Right lobe of liver (tissue), 6 donors: Measurements from ENCODE around the gene INPP4B. TPM values are rescaled to one million over a fixed set of nuclear protein-coding genes. Genes with fewer than 3 reads are reported as not detected.

Source experiments
- ATAC-seq, 4 donors: fragments of 200-7000 bp; cut with Tn5 transposase; one replicate each; pipeline ENCODE4 v1.9.1; 2020; ENCODE audit warnings: mild to moderate bottlenecking in 4 of 4, moderate library complexity in 4 of 4
- DNase-seq, 3 donors: peaks; one replicate each; pipeline ENCODE4 v3.0.0-alpha.2; 2020
- H3K27ac ChIP-seq, 3 donors: fragments of 200-600 bp; one replicate each; pipeline ENCODE4 v1.8.0; 2022
- H3K27me3 ChIP-seq, 2 donors: fragments of 200-600 bp; one replicate each; pipeline ENCODE4 v1.8.0; 2022
- H3K36me3 ChIP-seq, 4 donors: fragments of 200-600 bp; sonication (generic) in 1 of 4; one replicate each; pipeline versions ENCODE4 v1.5.1 to v1.8.0; 2017 to 2022; ENCODE audit warnings: control low read depth in 1 of 4
- H3K4me1 ChIP-seq, 4 donors: fragments of 200-600 bp; sonication (generic) in 1 of 4; one replicate each; pipeline versions ENCODE4 v1.5.1 to v1.8.0; 2017 to 2022; ENCODE audit warnings: control low read depth in 1 of 4
- H3K4me3 ChIP-seq, 3 donors: fragments of 200-600 bp; one replicate each; pipeline ENCODE4 v1.8.0; 2022
- H3K9me3 ChIP-seq, 4 donors: fragments of 200-600 bp; sonication (generic) in 1 of 4; one replicate each; pipeline versions ENCODE4 v1.5.1 to v1.8.0; 2017 to 2022; ENCODE audit warnings: control low read depth in 1 of 4
- CTCF ChIP-seq, 4 donors: fragments of 200-600 bp in 3 of 4; fragments of 450-650 bp in 1 of 4; IDR thresholded peaks; one replicate each; pipeline versions ENCODE4 v1.5.1 to v1.8.0; 2016 to 2022; ENCODE audit warnings: antibody characterized with exemption in 4 of 4, mild to moderate bottlenecking in 2 of 4
- POLR2A ChIP-seq: fragments of 450-650 bp; IDR thresholded peaks from one replicate; pipeline ENCODE4 v1.6.1; 2017; ENCODE audit warnings: antibody characterized with exemption, mild to moderate bottlenecking
- WGBS: methylation state at CpG from one replicate; pipeline ENCODE4 v1.1.6; 2018; ENCODE audit warnings: low coverage, low lambda C conversion rate; ENCODE audit not compliant: insufficient coverage; ENCODE audit errors: missing lambda C conversion rate; 5-methylcytosine and 5-hydroxymethylcytosine counted together
- intact Hi-C, 2 donors: fragments of 100-400 bp; cut with DNase I; formaldehyde crosslinking; loops; one replicate each; pipeline versions ENCODE4 v1.11.2 to v1.14.1; 2022
- total RNA-seq, 6 experiments: library from RNA; depleted of rRNA in 2 of 6; stranded (reverse); fragments of >200 nt in 2 of 6; fragmentation: NEBNext Ultra II Directional in 3 of 6; extraction: Animal tissue kit (Norgen Biotek cat#: 25700) in 3 of 6; gene quantifications; one replicate each; pipeline versions ENCODE4 v1.1.0 to v1.2.4, GENCODE V29; 2016 to 2023
- donor health status: DM: no; HTN: yes; CAD: no.
- donor health status: DM: no; HTN: no; CAD: no.
- donor health status: DM: no; HTN: no; CAD: no.
- donor health status: DM: no; HTN: yes; CAD: no.
- donor health status: DM: no; HTN: yes; CAD: no.

INPP4B gene
- total RNA-seq, 6 experiments from 2014 or later, result 0.73 to 5.0 (median 1.6) TPM

- ATAC-seq (no peak), DNase-seq (no peak)
- intact Hi-C loops, result no loop called here
- 89% methylated on average over 1 of the region's 1 CpG for WGBS
- no peaks in the 10 kb centered on the region for H3K36me3 ChIP-seq
- H3K27me3 ChIP-seq, result no peaks in the 10 kb centered on the region
- H3K4me1 ChIP-seq, result no peaks in the 10 kb centered on the region
- no peaks in the 10 kb centered on the region for H3K9me3 ChIP-seq
- no peak overlapping the region for H3K4me3 ChIP-seq
- TF ChIP-seq CTCF (IDR thresholded peaks at IDR 0.05) (no peak), POLR2A (no peak)
- H3K27ac ChIP-seq, result no peak overlapping the region
Measured at GRCh38 chr4:142861351-142861750, 15.2 kb upstream of the INPP4B start.

- H3K27ac ChIP-seq, result no peak overlapping the region
- no peaks in the 10 kb centered on the region for H3K36me3 ChIP-seq
- no peak overlapping the region for H3K4me3 ChIP-seq
- no peaks in the 10 kb centered on the region for H3K27me3 ChIP-seq
- intact Hi-C loops, result no loop called here
- no peak for ATAC-seq
- no peaks in the 10 kb centered on the region for H3K9me3 ChIP-seq
- H3K4me1 ChIP-seq, result no peaks in the 10 kb centered on the region
- TF ChIP-seq CTCF (IDR thresholded peaks at IDR 0.05) (no peak), POLR2A (no peak)
- no peak for DNase-seq
Measured at GRCh38 chr4:142858965-142859364, 12.9 kb upstream of the INPP4B start.

- DNase-seq (no peak), ATAC-seq (no peak)
- Histone ChIP-seq H3K36me3 (no peaks in the 10 kb centered on the region), H3K27me3 (no peaks in the 10 kb centered on the region), H3K9me3 (no peaks in the 10 kb centered on the region), H3K4me1 (no peaks in the 10 kb centered on the region), H3K4me3 (no peak overlapping the region), H3K27ac (no peak overlapping the region)
- WGBS, result 33% methylated on average over 3 of the region's 3 CpGs
- TF ChIP-seq POLR2A (no peak), CTCF (IDR thresholded peaks at IDR 0.05) (no peak)
- intact Hi-C loops, result no loop called here
Measured at GRCh38 chr4:142858446-142858845, 12.3 kb upstream of the INPP4B start.

GRCh38 chr4:142856576-142856975 is 10.5 kb upstream of the INPP4B start:
- WGBS, result 62% methylated on average over 2 of the region's 2 CpGs

More at GRCh38 chr4:142856576-142856975, 10.5 kb upstream of the INPP4B start:
- ATAC-seq (no peak), DNase-seq (no peak)
- intact Hi-C loops, result no loop called here
- Histone ChIP-seq H3K4me1 (no peaks in the 10 kb centered on the region), H3K36me3 (no peaks in the 10 kb centered on the region), H3K27ac (no peak overlapping the region), H3K4me3 (no peak overlapping the region), H3K27me3 (no peaks in the 10 kb centered on the region), H3K9me3 (no peaks in the 10 kb centered on the region)
- TF ChIP-seq POLR2A (no peak), CTCF (IDR thresholded peaks at IDR 0.05) (no peak)
